ENCODE data around the gene GABBR2.

GRCh38 chr9:98391867-98392266 lies 316.9 kb downstream of the GABBR2 start:
- TF ChIP-seq CTCF (IDR thresholded peaks at IDR 0.05; ENCODE audit: low read length) (no peak), EZH2 (optimal IDR thresholded peaks at IDR 0.05; ENCODE audit: low read depth, low read length) (no peak), EZH2phosphoT487 (IDR thresholded peaks at IDR 0.05; ENCODE audit: low read length) (no peak)

All from MM.1S (cell line).